ENCODE data around the gene GXYLT2.
A peak's percentile ranks its signal among the peaks of the same experiment; 100 is the strongest.

GXYLT2 gene

GRCh38 chr3:72887705-72888545 is at the start of gene GXYLT2:
Gene GXYLT2, plus strand, starts transcription at chr3:72888046. Its CDS starts 188 bp downstream, at chr3:72888234.
- DNase-seq, result peak in 1 of 4 experiments; percentile 17

GRCh38 chr3:72839057-72839456 is 48.8 kb upstream of the GXYLT2 start:
- DNase-seq, result no peak

GRCh38 chr3:72844436-72844993 is 43.3 kb upstream of the GXYLT2 start:
- DNase-seq, result no peak

GRCh38 chr3:72846166-72846565 is 41.7 kb upstream of the GXYLT2 start:
- DNase-seq, result no peak

- no peak for DNase-seq
Measured at GRCh38 chr3:72847282-72847681, 40.6 kb upstream of the GXYLT2 start.

- peak; percentile 75 to 90 (median 84) for DNase-seq
Measured at GRCh38 chr3:72847751-72848702, 39.8 kb upstream of the GXYLT2 start, which contains the start of gene SHQ1. Gene SHQ1, minus strand, starts transcription at chr3:72848445. Its CDS starts 105 bp downstream, at chr3:72848340.

GRCh38 chr3:72848703-72849081 is 39.2 kb upstream of the GXYLT2 start:
- DNase-seq, result no peak

GRCh38 chr3:72855001-72855400 is 32.8 kb upstream of the GXYLT2 start:
- no peak for DNase-seq

GRCh38 chr3:72860053-72860452 is 27.8 kb upstream of the GXYLT2 start:
- DNase-seq, result no peak

- DNase-seq, result no peak
Measured at GRCh38 chr3:72860846-72861245, 27.0 kb upstream of the GXYLT2 start.

GRCh38 chr3:72862314-72863090 is 25.3 kb upstream of the GXYLT2 start:
- DNase-seq, result no peak

GRCh38 chr3:72872183-72872582 is 15.7 kb upstream of the GXYLT2 start:
- DNase-seq, result no peak

GRCh38 chr3:72887343-72887704 is 522 bp upstream of the GXYLT2 start:
- DNase-seq, result no peak

GRCh38 chr3:72888546-72889309 is 882 bp downstream of the GXYLT2 start:
- no peak for DNase-seq

GRCh38 chr3:72889310-72890165 is 1.7 kb downstream of the GXYLT2 start:
- no peak for DNase-seq

- DNase-seq, result no peak
Measured at GRCh38 chr3:72890166-72890925, 2.5 kb downstream of the GXYLT2 start.

- DNase-seq, result no peak
Measured at GRCh38 chr3:72891053-72891855, 3.4 kb downstream of the GXYLT2 start.

GRCh38 chr3:72892081-72892775 is 4.4 kb downstream of the GXYLT2 start:
- no peak for DNase-seq
